MM.1S (cell line): ENCODE measurements around the gene PSMD11.
A peak's percentile ranks its signal among the peaks of the same experiment; 100 is the strongest.

Experiments used
- DNase-seq: peaks from one replicate; pipeline ENCODE4 v3.0.0-alpha.2; 2015
- H2AFZ ChIP-seq: fragments of 300-600 bp; sonication (generic); 2 replicates; pipeline ENCODE4 v1.6.0; 2016; ENCODE audit warnings: antibody characterized with exemption, low read length
- H3F3A ChIP-seq: fragments of 300-600 bp; sonication (generic); 2 replicates; pipeline ENCODE4 v1.6.1; 2016; ENCODE audit warnings: mild to moderate bottlenecking, antibody characterized with exemption, low read length, moderate library complexity, mixed read lengths; ENCODE audit not compliant: insufficient read depth
- H3K27ac ChIP-seq: fragments of 300-600 bp; sonication (generic); 2 replicates; pipeline ENCODE4 v1.5.1; 2016; ENCODE audit warnings: mild to moderate bottlenecking, low read length
- H3K27me3 ChIP-seq: fragments of 300-600 bp; sonication (generic); replicated peaks from 2 replicates; pipeline ENCODE4 v1.6.0; 2016; ENCODE audit warnings: low read length; ENCODE audit not compliant: insufficient read depth
- H3K36me3 ChIP-seq: fragments of 300-600 bp; sonication (generic); replicated peaks from 2 replicates; pipeline ENCODE4 v1.6.1; 2016; ENCODE audit warnings: mild to moderate bottlenecking, low read length, mixed read lengths; ENCODE audit not compliant: insufficient read depth
- H3K4me1 ChIP-seq: fragments of 300-600 bp; sonication (generic); 2 replicates; pipeline ENCODE4 v1.6.1; 2016; ENCODE audit warnings: low read length, mixed read lengths
- H3K4me2 ChIP-seq: fragments of 300-600 bp; sonication (generic); 2 replicates; pipeline ENCODE4 v1.6.0; 2016; ENCODE audit warnings: low read depth, low read length
- H3K4me3 ChIP-seq: fragments of 300-600 bp; sonication (generic); 2 replicates; pipeline ENCODE4 v1.5.1; 2016; ENCODE audit warnings: low read length, mixed read lengths
- H3K79me2 ChIP-seq: fragments of 300-600 bp; sonication (generic); 2 replicates; pipeline ENCODE4 v1.6.1; 2016; ENCODE audit warnings: mixed run types, low read length, mixed read lengths
- H3K9ac ChIP-seq: fragments of 300-600 bp; sonication (generic); 2 replicates; pipeline ENCODE4 v1.6.1; 2016; ENCODE audit warnings: low read length, mixed read lengths
- H3K9me2 ChIP-seq: fragments of 300-600 bp; sonication (generic); replicated peaks from 2 replicates; pipeline ENCODE4 v1.6.1; 2016; ENCODE audit warnings: mild to moderate bottlenecking, low read length, mixed read lengths; ENCODE audit not compliant: insufficient read depth
- H3K9me3 ChIP-seq: fragments of 300-600 bp; sonication (generic); replicated peaks from 2 replicates; pipeline ENCODE4 v1.6.1; 2016; ENCODE audit warnings: mild to moderate bottlenecking, low read length, mixed read lengths; ENCODE audit not compliant: insufficient read depth
- H4K20me1 ChIP-seq: fragments of 300-600 bp; sonication (generic); 2 replicates; pipeline ENCODE4 v1.6.1; 2016; ENCODE audit warnings: mild to moderate bottlenecking, low read length, moderate library complexity, mixed read lengths; ENCODE audit not compliant: insufficient read depth
- EZH2 ChIP-seq: fragments of 300-600 bp; sonication (generic); optimal IDR thresholded peaks from 2 replicates; pipeline ENCODE3; 2017; ENCODE audit warnings: low read depth, mild to moderate bottlenecking, antibody characterized with exemption, low read length, mixed read lengths
- EZH2phosphoT487 ChIP-seq: fragments of 300-600 bp; sonication (generic); IDR thresholded peaks from 2 replicates; pipeline ENCODE4 v1.6.1; 2018; ENCODE audit warnings: antibody characterized with exemption, low read length
- TF ChIP-seq, protein P1 (sequence below): fragments of 300-600 bp; sonication (generic); IDR thresholded peaks from 2 replicates; pipeline ENCODE4 v1.5.1; 2016; ENCODE audit warnings: antibody characterized with exemption, low read length, mixed read lengths

The PSMD11 gene

DNA sequence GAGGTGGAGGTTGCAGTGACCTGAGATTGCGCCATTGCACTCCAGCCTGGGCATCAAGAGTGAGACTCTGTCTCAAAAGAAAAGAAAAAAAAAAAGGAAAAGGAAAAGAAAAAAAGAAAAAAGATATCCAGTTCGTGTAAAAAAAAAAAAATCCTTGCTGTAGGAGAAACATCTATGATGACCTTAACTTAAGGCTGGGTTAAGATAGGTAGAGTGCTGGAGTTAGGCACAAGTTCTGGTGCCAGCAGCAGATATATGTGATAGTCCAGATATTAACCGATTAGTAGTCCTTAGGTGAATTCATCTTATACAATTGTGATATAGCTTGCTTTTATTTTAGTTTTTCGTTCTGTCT is 17.2 kb downstream of the PSMD11 start:
- H2AFZ ChIP-seq: no peak overlapping the region
- no peaks in the 10 kb centered on the region for H3K9me3 ChIP-seq
- peaks cover 89% of the 10 kb centered on the region for H3K79me2 ChIP-seq
- H3F3A ChIP-seq: peaks cover 5% of the 10 kb centered on the region
- TF ChIP-seq, protein P1, sequence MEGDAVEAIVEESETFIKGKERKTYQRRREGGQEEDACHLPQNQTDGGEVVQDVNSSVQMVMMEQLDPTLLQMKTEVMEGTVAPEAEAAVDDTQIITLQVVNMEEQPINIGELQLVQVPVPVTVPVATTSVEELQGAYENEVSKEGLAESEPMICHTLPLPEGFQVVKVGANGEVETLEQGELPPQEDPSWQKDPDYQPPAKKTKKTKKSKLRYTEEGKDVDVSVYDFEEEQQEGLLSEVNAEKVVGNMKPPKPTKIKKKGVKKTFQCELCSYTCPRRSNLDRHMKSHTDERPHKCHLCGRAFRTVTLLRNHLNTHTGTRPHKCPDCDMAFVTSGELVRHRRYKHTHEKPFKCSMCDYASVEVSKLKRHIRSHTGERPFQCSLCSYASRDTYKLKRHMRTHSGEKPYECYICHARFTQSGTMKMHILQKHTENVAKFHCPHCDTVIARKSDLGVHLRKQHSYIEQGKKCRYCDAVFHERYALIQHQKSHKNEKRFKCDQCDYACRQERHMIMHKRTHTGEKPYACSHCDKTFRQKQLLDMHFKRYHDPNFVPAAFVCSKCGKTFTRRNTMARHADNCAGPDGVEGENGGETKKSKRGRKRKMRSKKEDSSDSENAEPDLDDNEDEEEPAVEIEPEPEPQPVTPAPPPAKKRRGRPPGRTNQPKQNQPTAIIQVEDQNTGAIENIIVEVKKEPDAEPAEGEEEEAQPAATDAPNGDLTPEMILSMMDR: no peak
- H3K9ac ChIP-seq: no peak overlapping the region
- H3K4me2 ChIP-seq: no peak overlapping the region
- peaks cover 15% of the 10 kb centered on the region for H3K36me3 ChIP-seq
- no peaks in the 10 kb centered on the region for H3K4me1 ChIP-seq
- H3K27ac ChIP-seq: no peak overlapping the region
- no peaks in the 10 kb centered on the region for H3K27me3 ChIP-seq
- peaks cover 18% of the 10 kb centered on the region for H4K20me1 ChIP-seq
- no peaks in the 10 kb centered on the region for H3K9me2 ChIP-seq
- no peak overlapping the region for H3K4me3 ChIP-seq
- no peak for DNase-seq

DNA sequence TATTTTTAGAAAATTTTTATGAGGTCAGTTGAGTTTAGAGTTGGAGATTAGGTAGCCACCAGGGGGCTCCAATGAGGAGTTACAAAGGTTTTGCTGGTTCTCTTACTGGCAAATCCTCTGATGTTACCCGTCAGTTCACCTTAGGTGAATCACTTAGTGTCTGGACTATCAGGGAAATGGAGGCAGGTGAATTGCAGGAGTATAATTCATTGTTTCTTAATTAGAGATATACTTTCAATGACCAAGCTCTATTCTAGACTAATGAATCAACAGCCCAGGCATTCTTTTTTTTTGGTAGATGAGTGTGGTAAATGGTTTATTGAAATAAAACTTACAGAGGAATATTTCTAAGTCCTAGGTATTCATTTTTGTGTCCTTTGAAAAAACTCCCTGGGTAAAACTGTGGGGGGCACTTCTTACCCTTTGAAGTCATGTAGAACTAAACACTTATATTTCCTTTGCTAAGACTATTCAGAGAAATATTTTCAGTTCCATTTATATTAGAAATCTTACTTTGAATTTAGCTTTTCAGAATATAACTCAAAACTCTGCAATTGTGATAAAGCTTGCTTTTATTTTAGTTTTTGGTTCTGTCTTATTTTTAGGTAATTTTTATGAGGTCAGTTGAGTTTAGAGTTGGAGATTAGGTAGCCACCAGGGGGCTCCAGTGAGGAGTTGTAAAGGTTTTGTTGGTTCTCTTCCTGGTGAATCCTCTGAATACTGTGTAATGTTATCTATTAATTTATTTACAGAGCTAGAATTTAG is 17.7 kb downstream of the PSMD11 start:
- H3K36me3 ChIP-seq: peaks cover 15% of the 10 kb centered on the region
- no peak overlapping the region for H3K27ac ChIP-seq

DNA sequence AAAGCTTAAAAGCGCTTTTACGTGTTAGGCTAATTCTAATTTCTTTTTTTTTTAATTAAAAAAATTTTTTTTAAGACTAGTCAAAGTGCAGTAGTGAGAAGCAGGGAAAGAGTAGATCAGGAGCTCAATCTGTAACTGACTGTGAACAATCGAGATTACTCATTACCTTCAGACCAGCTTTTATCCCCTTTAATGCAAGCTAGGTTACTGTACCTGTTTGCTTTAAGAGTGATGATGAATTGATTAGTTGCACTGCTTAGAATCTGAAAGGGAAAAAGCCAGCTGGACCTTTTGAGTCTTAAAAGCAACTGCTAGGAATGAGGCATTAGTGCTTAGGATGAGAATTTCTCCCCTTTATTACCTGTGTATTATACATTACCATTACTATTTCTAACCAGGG is 19.0 kb downstream of the PSMD11 start:
- H3F3A ChIP-seq: peaks cover 5% of the 10 kb centered on the region
- peaks cover 88% of the 10 kb centered on the region for H3K79me2 ChIP-seq

More for the DNA sequence above, 17.7 kb downstream of the PSMD11 start:
- peaks cover 18% of the 10 kb centered on the region for H4K20me1 ChIP-seq
- H3K27me3 ChIP-seq: no peaks in the 10 kb centered on the region
- no peaks in the 10 kb centered on the region for H3K4me1 ChIP-seq
- TF ChIP-seq, protein P1: peak; percentile 69
- TF ChIP-seq EZH2phosphoT487: no peak
- peaks cover 89% of the 10 kb centered on the region for H3K79me2 ChIP-seq
- no peak overlapping the region for H3K4me3 ChIP-seq
- H3K9ac ChIP-seq: no peak overlapping the region
- no peak overlapping the region for H3K4me2 ChIP-seq
- no peaks in the 10 kb centered on the region for H3K9me2 ChIP-seq
- H2AFZ ChIP-seq: no peak overlapping the region
- H3F3A ChIP-seq: peaks cover 5% of the 10 kb centered on the region
- no peaks in the 10 kb centered on the region for H3K9me3 ChIP-seq
- peak; percentile 67 for DNase-seq

More for the DNA sequence above, 19.0 kb downstream of the PSMD11 start:
- H3K4me1 ChIP-seq: no peaks in the 10 kb centered on the region
- H3K27ac ChIP-seq: no peak overlapping the region
- H3K9me2 ChIP-seq: no peaks in the 10 kb centered on the region
- peaks cover 25% of the 10 kb centered on the region for H3K36me3 ChIP-seq
- H3K9ac ChIP-seq: no peak overlapping the region
- no peak overlapping the region for H2AFZ ChIP-seq
- no peak for DNase-seq
- H3K27me3 ChIP-seq: no peaks in the 10 kb centered on the region
- no peak overlapping the region for H3K4me2 ChIP-seq
- TF ChIP-seq EZH2 (no peak), EZH2phosphoT487 (no peak)
- TF ChIP-seq, protein P1: no peak
- H4K20me1 ChIP-seq: peaks cover 22% of the 10 kb centered on the region
- no peaks in the 10 kb centered on the region for H3K9me3 ChIP-seq
- no peak overlapping the region for H3K4me3 ChIP-seq
